ENCODE data around the gene RAB11FIP5. TPM values are rescaled to one million over a fixed set of nuclear protein-coding genes. Genes with fewer than 3 reads are reported as not detected.

Gene RAB11FIP5
- total RNA-seq, 1 donor from 2014 or later = 5.7 TPM

DNA sequence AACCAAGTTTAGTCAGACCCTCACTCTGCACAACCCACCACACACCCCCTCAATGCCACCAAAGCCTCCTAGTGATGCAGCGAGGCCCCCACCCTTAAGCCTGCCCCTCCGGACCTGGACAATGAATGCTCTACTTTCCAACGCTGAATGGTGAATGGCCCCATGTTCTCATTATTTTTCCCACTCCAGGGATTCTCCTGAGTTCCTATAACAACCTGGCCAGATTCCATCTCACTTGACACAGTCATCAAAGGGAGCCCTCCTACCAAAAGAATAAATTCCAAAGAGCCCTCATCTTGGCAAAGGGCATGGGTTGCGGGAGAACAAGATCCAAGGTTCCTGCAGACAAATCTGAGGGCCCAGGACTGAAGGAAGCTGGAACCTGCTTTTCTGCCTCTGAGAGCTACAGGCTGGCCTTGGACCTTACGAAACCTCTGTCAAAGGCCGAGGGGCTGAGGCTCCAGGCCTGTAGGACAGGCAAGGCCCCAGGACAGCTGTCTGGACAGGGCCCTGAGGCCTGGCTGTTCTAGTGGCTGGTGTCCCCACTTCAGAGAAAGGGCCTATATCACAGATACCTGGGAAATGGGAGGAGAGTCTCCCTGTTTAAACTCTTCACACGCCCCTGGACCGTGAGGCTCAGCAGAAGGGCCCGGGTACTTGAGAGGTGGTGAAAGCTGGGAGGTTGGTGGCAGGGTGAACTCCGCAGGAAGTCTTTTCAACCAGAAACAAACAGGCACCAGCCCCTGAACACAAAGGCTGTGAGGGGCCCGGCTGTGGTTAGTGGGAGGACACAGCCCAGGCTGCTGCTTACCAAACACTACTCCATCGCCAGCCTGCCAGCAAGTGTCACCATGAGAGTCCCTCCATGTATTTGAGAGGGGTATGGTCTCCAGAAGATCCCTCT is 68.6 kb downstream of the RAB11FIP5 start:
- FAIRE-seq (no peak), DNase-seq (ENCODE audit: low spot score in 2 of 2) (no peak)

DNA sequence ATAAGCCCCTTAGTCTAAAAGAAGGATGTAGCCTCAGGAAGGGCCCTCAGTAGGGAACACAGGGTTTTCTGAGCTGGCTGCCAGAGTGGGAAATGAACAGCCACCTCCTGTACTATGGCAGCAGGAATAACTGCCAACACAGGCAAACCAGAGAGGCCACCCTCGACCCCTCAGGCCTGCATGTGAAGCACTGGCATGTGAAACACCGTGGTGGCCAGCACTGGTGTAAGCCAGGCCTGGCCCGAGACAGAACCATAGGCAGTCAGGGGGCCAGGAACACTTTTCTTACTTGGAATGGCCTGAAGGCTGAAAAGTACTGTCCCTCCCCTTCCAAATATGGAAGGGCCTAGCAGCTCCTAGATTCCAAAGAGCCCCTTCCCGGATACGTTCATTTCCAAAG is 69.5 kb downstream of the RAB11FIP5 start:
- no peak for DNase-seq (ENCODE audit: low spot score in 2 of 2)
- FAIRE-seq = no peak

DNA sequence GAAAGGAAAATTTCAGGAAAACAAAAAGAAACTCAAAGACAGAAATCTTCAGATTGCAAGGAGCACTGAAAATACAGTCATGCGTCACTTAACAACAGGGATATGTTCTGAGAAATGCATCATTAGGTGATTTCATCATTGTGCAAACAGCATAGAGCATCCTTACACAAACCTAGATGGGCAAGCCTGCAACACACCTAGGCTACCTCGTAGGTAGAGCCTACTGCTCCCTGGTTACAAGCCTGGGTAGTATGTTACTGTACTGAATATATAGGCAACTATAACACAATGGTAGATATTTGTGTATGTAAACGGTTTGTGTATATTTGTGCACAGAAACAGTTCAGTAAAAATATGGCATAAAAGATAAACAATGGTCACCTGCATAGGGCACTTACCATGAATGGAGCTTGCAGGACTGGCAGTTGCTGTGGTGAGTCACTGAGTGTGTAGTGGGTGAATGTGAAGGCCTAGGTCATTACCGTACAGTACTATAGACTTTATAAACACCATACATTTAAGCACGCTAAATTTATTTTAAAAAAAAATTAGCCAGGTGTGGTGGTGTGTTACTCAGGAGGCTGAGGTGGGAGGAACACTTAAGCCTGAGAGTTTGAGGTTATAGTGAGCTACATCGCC is 74.7 kb downstream of the RAB11FIP5 start:
- no peak for FAIRE-seq

DNA sequence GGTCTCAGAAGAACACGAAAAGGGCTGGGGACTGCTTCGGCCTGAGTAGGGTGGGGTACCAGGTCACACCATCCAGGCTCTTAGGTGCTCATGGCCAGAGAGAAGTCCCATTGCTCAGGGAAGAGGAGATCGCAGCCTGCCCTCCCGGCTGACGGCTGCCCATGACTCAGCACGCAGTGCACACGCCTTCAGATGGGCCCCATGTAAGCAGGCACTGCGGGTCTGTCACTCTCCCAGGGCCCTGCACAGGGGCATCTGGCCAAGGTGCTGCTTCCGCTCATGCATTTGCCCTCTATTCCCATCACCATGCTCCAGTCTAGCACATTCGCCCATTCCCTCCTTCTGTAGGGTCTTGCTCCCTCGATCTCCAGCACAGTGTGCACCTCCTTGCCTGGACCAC is 76.0 kb downstream of the RAB11FIP5 start:
- DNase-seq (ENCODE audit: low spot score in 2 of 2) (no peak), FAIRE-seq (no peak)

More for the DNA sequence above, 74.7 kb downstream of the RAB11FIP5 start:
- no peak for DNase-seq (ENCODE audit: low spot score in 2 of 2)

DNA sequence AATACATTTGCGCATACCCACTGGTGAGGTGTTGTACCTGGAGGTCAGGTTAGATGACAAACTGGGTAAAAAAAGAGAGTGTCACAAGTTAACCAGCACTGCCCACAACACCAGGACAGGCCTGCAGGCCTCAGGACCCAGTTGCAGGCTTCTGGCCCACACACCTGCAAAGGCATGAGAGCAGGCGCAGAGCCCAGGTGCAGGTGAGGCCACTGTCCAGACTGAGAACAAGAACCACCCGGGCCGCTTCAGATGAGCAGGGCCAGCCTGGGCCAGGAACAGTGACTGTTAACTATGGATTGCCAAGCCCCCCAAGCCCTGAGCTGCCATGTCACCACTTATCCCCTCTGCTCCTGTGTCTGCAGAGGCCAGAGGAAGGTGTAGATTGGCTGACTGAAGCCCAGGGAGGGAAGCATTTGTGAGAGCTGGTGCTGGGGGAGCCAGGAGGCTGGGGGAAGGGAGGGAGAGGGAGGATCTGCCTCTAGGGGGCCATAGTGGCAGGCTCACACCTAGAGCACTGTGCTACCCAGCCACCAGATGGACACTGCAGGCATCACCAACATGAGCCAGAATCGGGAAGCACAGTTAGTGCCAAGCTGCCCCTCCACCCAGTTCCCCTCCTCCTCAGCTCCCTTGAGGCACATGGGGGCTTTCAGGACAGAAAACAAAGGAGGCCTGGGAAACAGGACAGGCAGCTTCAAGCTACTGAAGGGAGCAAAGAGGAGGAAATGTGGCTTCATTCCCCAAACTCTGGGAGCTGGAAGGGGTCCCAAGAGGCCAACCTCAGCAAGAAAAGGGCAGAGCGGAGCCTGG is 76.6 kb downstream of the RAB11FIP5 start:
- DNase-seq (ENCODE audit: low spot score in 2 of 2) = no peak
- no peak for FAIRE-seq

DNA sequence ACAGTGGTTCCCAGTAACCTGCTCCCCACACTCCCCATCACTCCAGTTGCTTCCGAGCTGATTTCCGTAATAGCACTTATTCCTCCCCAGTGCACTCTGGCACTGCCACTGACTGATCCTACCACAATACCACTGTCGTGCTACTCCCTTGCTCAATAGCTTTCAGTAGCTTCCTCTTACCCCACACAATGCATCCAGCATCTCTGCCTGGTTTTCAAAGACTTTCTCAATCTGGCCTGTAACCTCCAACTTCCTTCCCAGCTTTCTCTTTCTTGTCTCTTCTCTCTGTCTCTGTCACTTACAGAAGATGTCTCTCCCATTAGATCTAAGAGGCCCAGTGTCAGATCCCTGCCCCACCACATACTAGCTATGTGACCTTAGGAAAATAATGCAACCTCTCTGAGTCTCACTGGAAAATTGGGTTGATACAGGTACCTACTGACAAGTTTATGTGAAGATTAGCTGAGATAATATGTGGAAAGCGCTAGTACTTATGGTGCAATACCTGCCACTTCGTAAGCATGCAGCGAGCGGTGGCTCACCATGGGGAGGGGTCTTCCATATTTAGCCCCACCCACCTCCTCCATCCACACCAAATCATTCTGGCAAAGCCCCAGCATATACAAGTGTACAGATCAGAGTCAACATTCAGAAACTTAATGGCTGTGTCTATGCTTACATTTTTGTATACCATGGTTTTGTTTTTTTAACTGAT is 77.9 kb downstream of the RAB11FIP5 start:
- DNase-seq (ENCODE audit: low spot score in 2 of 2) (no peak), FAIRE-seq (no peak)

DNA sequence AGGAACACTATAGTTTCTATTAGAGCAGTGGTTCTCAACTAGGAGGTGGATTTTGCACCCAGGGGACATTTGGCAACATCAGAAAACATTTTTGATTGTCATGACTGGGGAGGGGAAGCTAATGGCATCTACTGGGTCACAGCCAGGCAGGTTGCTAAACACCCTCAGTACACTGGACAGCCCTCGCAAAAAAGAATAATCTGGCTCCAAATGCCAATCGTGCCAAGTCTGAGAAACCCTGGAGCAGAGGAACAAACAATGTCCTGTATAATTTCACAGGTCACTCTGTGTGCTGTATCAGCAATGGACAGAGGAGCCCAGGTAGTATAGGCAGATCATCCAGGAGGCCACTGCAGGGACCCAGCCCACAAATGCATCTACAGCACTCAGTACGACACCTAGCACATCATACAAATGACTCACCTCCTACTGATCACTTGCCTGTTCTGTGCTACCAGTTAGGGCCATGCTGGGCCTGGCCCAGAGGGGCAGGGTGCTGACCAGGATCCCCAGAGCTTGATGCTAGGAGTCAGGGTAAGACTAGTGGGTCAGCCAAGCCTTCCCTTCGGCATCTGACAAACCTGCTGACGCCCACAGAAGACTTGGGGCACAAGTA is 78.9 kb downstream of the RAB11FIP5 start:
- FAIRE-seq = no peak
- DNase-seq (ENCODE audit: low spot score in 2 of 2) = no peak

DNA sequence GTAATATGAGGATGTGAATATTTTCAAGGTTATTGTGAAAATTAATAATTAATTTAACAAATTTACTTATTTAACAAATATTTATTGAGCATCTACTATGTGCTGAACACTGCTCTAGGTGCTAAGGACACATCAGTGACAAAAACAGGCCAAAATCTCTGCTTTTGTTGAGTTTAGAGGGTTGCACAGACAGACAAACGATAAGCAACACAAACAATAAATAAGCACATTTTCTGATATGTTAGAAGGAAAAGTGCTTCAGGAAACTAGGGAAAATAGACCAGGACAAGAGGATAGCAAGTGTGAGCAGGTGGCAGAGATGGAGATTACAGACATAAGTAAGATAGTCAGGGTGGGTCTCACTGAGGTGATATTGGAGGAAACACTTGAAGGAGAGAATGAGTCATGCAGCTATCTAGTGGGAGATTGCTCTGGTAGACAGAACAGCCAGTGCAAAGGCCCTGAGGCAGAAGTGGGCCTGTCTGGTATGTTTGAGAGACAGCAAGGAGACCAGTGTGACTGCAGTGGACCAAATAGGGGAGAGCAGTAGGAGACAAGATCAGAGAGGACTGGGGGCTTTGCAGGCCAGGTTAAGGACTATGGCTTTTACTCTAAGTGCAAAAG is 79.5 kb downstream of the RAB11FIP5 start:
- DNase-seq (ENCODE audit: low spot score in 2 of 2) (no peak), FAIRE-seq (no peak)

DNA sequence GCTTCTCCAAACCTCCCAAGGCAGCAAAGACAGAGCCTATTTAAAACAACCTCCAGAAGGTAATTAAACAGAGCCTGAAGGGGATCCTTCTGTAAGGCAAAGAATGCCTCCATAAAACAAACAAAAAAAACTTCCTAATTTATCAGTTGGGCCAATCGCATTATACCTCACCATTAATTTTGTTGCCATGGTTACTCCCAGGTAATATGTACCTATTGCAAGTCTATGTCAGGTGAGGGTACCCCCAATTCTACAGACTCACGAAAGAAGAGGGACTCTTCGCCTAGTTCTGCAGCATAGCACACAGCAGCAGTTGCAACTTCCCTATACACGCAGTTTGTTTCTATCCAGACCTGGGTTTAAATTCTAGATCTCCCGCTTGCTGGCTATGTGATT is 80.0 kb downstream of the RAB11FIP5 start:
- no peak for DNase-seq (ENCODE audit: low spot score in 2 of 2)
- FAIRE-seq = no peak

DNA sequence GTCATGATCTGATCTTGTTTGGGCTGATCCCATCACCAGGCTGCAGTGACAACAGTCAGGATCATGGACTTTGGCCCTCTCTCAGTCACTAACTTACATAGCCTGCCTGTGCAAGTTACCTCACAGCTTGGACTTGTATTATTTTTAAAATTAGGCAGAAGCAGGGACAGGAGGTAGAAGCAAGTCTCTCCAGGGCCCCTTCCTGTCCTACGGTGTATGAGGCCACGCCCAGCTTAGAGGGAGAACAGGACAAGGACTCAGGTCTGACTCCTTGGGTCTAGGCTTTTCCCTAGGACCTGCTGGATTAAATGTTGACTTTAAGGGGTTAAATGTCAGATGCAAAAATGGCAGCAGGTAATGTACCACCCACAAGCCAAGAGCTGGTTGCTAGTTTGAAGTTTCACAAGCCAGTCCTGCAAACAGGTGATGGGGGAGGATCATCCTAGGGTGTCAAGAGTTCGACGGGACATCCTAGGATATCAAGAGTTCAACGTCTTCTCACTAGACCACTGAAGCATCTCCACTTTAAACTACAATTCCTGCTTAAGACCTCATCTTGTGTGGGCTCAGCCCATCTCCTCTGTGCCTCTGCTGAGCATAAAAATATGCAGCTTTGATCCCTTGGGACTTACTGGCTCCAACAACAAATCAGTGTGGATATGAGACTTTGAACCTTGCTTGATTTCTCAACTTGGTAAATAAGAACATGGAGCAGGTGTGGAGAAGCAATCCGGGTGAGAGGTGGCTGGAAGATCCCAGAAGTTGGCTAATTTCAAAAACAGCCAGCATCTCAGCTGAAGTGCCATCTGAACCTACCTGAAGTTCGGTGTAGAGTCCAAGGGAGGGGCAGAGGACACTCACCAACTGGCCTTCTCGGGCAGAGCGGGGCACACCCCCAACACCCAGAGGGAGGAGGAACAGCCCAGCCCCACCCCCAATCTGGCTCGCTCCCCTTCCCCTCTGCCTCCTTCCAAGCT is 80.7 kb downstream of the RAB11FIP5 start:
- no peak for DNase-seq (ENCODE audit: low spot score in 2 of 2)
- no peak for FAIRE-seq

DNA sequence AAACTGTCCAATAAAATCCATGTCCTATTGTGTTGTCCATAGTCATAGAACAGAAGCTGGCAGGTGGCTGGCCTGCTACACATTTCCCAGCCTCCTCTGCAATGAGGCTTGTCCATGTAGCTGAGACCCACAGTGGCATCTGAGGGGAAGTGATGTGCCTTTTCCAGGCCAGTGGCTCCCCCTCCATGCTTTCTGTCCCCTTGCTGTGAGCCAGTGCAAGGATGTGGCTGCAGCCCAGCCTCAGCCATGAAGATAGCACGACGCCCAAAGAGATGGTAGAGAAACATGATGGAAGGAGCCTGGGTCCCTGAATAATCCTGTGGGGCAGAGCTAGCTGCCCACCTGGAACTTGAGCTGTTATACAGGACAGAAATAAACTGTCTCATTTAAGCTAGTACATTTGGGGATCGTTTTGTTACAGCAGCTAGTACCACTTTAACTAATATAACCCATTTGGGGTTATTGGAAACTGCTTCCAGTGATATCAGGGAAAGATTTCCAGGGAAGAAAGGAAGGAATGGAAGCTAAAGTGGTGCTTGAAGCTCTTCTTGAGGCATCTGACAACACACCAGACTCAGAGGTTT is 81.6 kb downstream of the RAB11FIP5 start:
- FAIRE-seq = no peak
- DNase-seq (ENCODE audit: low spot score in 2 of 2) = no peak

DNA sequence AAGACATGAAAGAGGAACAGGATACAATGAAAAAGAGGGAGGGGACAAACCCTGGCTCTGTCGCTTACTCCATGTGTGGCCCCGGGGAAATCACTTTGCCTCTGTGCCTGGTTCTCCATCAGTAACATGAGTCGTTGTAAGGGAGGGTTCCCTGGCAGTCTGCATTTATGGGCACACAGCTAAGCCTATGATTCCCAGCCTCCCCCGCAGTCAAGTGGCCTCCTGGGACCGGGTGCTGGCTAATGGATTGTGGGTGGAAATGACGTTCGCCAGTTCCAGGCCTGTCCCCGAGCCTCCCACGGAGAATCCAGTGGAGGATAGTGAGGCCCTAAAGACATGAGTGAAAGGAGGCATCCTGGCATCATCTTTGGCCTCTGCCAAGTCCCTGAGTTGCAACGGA is 83.9 kb downstream of the RAB11FIP5 start:
- DNase-seq (ENCODE audit: low spot score in 2 of 2) (no peak), FAIRE-seq (no peak)

DNA sequence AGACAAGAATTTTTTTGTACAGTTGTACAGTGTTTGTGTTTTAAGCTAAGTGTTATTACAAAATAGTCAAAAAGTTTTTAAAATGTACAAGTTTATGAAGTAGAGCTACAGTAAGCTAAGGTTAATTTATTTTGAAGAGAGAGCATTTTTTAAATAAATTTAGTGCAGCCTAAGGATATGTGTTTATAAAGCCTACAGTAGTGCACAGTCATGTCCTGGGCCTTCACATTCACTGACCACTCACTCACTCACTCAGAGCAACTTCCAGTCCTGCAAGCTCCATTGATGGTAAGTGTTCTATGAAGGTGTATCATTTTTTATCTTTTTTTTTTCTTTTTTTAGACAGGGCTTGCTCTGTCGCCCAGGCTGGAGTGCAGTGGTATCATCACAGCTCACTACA is 85.4 kb downstream of the RAB11FIP5 start:
- FAIRE-seq = no peak
- DNase-seq (ENCODE audit: low spot score in 2 of 2) = no peak

DNA sequence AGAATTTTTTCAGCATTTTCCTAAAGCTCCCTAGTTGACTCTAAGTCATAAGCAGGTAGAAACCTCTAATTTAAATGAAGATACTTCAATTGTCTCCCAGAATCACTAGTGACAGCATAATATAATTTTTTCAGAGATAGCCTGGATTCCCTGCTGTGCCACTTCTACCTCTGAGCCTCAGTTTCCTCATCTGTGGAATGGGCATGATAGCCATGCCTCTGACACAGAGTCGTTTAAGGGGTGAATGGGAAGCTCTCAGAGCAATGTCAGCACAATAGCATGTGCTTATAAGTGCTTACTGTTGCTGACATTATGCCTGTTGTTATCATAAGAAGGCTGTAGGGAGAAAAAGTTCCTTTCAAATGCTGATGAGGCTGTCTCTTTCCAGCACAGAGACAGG is 89.3 kb downstream of the RAB11FIP5 start:
- DNase-seq (ENCODE audit: low spot score in 2 of 2) (no peak), FAIRE-seq (no peak)
